ENCODE data around the gene NFIL3.

Gene NFIL3

GRCh38 chr9:91422758-91423711, 597 bp downstream of the NFIL3 start:
- peak; percentile 29 to 35 for DNase-seq (ENCODE audit: low read depth in 1 of 2, low spot score in 1 of 2)

- DNase-seq (ENCODE audit: low read depth in 1 of 2, low spot score in 1 of 2), result no peak
These were observed 1.5 kb downstream of the NFIL3 start for GRCh38 chr9:91421971-91422757.

GRCh38 chr9:91421128-91421765, 2.4 kb downstream of the NFIL3 start:
- no peak for DNase-seq (ENCODE audit: low read depth in 1 of 2, low spot score in 1 of 2)

GRCh38 chr9:91420501-91421127, 3.0 kb downstream of the NFIL3 start:
- DNase-seq (ENCODE audit: low read depth in 1 of 2, low spot score in 1 of 2), result no peak

- DNase-seq (ENCODE audit: low read depth in 1 of 2, low spot score in 1 of 2), result no peak
These were observed 4.1 kb downstream of the NFIL3 start for GRCh38 chr9:91419222-91420191.

GRCh38 chr9:91418215-91418610, 5.4 kb downstream of the NFIL3 start:
- no peak for DNase-seq (ENCODE audit: low read depth in 1 of 2, low spot score in 1 of 2)

- no peak for DNase-seq (ENCODE audit: low read depth in 1 of 2, low spot score in 1 of 2)
These were observed 5.9 kb downstream of the NFIL3 start for GRCh38 chr9:91417602-91418214.

- no peak for DNase-seq (ENCODE audit: low read depth in 1 of 2, low spot score in 1 of 2)
These were observed 7.4 kb downstream of the NFIL3 start for GRCh38 chr9:91416096-91416712.

GRCh38 chr9:91415290-91415689, 8.3 kb downstream of the NFIL3 start:
- no peak for DNase-seq (ENCODE audit: low read depth in 1 of 2, low spot score in 1 of 2)

- DNase-seq (ENCODE audit: low read depth in 1 of 2, low spot score in 1 of 2), result no peak
These were observed 10.7 kb downstream of the NFIL3 start for GRCh38 chr9:91412941-91413340.

GRCh38 chr9:91411096-91411771, 12.4 kb downstream of the NFIL3 start:
- DNase-seq (ENCODE audit: low read depth in 1 of 2, low spot score in 1 of 2), result no peak

- DNase-seq (ENCODE audit: low read depth in 1 of 2, low spot score in 1 of 2), result no peak
These were observed 13.5 kb downstream of the NFIL3 start for GRCh38 chr9:91410161-91410560.

GRCh38 chr9:91408475-91408874, 15.2 kb downstream of the NFIL3 start:
- DNase-seq (ENCODE audit: low read depth in 1 of 2, low spot score in 1 of 2), result no peak

- DNase-seq (ENCODE audit: low read depth in 1 of 2, low spot score in 1 of 2), result no peak
These were observed 15.9 kb downstream of the NFIL3 start for GRCh38 chr9:91407580-91408318.

GRCh38 chr9:91405343-91406077, 18.1 kb downstream of the NFIL3 start:
- DNase-seq (ENCODE audit: low read depth in 1 of 2, low spot score in 1 of 2), result no peak

GRCh38 chr9:91403665-91404543, 19.7 kb downstream of the NFIL3 start:
- DNase-seq (ENCODE audit: low read depth in 1 of 2, low spot score in 1 of 2), result no peak
